Measurements from ENCODE around the gene FKRP. TPM values are rescaled to one million over a fixed set of nuclear protein-coding genes. Genes with fewer than 3 reads are reported as not detected.

The FKRP gene
- total RNA-seq, 1 donor from 2014 or later, result 37.0 TPM

- no peaks in the 10 kb centered on the region for H3K27me3 Mint-ChIP-seq (ENCODE audit: low read depth)
- DNase-seq (ENCODE audit: low spot score in 2 of 2, unreplicated experiment in 2 of 2), result no peak
- H3K36me3 Mint-ChIP-seq, result peaks cover 10% of the 10 kb centered on the region
- H3K4me3 Mint-ChIP-seq, result peak overlapping the region; percentile 92
- TF ChIP-seq CTCF (IDR thresholded peaks at IDR 0.05; ENCODE audit: unreplicated experiment), result no peak
- H3K4me1 Mint-ChIP-seq, result peaks cover 17% of the 10 kb centered on the region
- H3K9me3 Mint-ChIP-seq, result no peaks in the 10 kb centered on the region
- H3K27ac Mint-ChIP-seq, result peak overlapping the region; percentile 83
These were observed 28.1 kb upstream of the FKRP start for GRCh38 chr19:46717716-46718143.

GRCh38 chr19:46718157-46718933, 27.5 kb upstream of the FKRP start:
- H3K27ac Mint-ChIP-seq, result peak overlapping the region; percentile 83
- peaks cover 10% of the 10 kb centered on the region for H3K36me3 Mint-ChIP-seq
- TF ChIP-seq CTCF (IDR thresholded peaks at IDR 0.05; ENCODE audit: unreplicated experiment), result no peak
- no peak for DNase-seq (ENCODE audit: low spot score in 2 of 2, unreplicated experiment in 2 of 2)
- peaks cover 17% of the 10 kb centered on the region for H3K4me1 Mint-ChIP-seq
- no peaks in the 10 kb centered on the region for H3K9me3 Mint-ChIP-seq
- peak overlapping the region; percentile 92 for H3K4me3 Mint-ChIP-seq
- no peaks in the 10 kb centered on the region for H3K27me3 Mint-ChIP-seq (ENCODE audit: low read depth)

GRCh38 chr19:46718934-46719622, 26.8 kb upstream of the FKRP start:
- DNase-seq (ENCODE audit: low spot score in 2 of 2, unreplicated experiment in 2 of 2), result no peak
- Mint-ChIP-seq H3K4me3 (peak overlapping the region; percentile 92), H3K36me3 (peaks cover 10% of the 10 kb centered on the region), H3K27me3 (ENCODE audit: low read depth) (no peaks in the 10 kb centered on the region), H3K4me1 (peaks cover 14% of the 10 kb centered on the region), H3K9me3 (no peaks in the 10 kb centered on the region), H3K27ac (peak overlapping the region; percentile 40)
- no peak for TF ChIP-seq CTCF (IDR thresholded peaks at IDR 0.05; ENCODE audit: unreplicated experiment)

GRCh38 chr19:46719629-46720502, 26.0 kb upstream of the FKRP start:
- Mint-ChIP-seq H3K36me3 (peaks cover 14% of the 10 kb centered on the region), H3K4me1 (peaks cover 12% of the 10 kb centered on the region), H3K27ac (peak overlapping the region; percentile 40), H3K4me3 (no peak overlapping the region), H3K9me3 (no peaks in the 10 kb centered on the region), H3K27me3 (ENCODE audit: low read depth) (no peaks in the 10 kb centered on the region)
- TF ChIP-seq CTCF (IDR thresholded peaks at IDR 0.05; ENCODE audit: unreplicated experiment), result no peak
- no peak for DNase-seq (ENCODE audit: low spot score in 2 of 2, unreplicated experiment in 2 of 2)

- Mint-ChIP-seq H3K27ac (no peak overlapping the region), H3K36me3 (peaks cover 15% of the 10 kb centered on the region), H3K9me3 (no peaks in the 10 kb centered on the region), H3K27me3 (ENCODE audit: low read depth) (no peaks in the 10 kb centered on the region), H3K4me1 (peaks cover 5% of the 10 kb centered on the region), H3K4me3 (no peak overlapping the region)
- no peak for TF ChIP-seq CTCF (IDR thresholded peaks at IDR 0.05; ENCODE audit: unreplicated experiment)
- no peak for DNase-seq (ENCODE audit: low spot score in 2 of 2, unreplicated experiment in 2 of 2)
These were observed 25.2 kb upstream of the FKRP start for GRCh38 chr19:46720503-46721239.
